ENCODE results near the gene BMP6.
A peak's percentile ranks its signal among the peaks of the same experiment; 100 is the strongest.

BMP6 gene

DNA sequence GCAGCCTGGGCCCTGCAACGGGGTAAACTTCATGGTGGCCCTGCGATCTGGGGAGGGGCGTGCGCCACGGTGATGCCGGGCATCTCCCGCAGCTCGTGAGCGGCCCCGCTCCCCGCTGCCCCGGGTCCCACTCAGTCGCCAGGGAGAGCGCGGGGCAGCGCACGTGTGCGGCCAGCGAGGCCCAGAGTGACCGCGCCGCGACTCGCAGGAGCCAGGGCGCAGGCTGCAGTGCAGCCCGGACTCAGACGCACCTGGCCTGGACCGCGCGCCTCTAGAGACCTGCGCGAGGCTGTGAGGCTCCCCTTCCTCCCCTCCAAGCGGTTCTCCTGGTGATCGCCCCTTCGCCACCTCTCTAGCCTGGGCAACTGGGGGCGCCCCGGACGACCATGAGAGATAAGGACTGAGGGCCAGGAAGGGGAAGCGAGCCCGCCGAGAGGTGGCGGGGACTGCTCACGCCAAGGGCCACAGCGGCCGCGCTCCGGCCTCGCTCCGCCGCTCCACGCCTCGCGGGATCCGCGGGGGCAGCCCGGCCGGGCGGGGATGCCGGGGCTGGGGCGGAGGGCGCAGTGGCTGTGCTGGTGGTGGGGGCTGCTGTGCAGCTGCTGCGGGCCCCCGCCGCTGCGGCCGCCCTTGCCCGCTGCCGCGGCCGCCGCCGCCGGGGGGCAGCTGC is 652 bp downstream of the BMP6 start:
- TF ChIP-seq, protein P1, sequence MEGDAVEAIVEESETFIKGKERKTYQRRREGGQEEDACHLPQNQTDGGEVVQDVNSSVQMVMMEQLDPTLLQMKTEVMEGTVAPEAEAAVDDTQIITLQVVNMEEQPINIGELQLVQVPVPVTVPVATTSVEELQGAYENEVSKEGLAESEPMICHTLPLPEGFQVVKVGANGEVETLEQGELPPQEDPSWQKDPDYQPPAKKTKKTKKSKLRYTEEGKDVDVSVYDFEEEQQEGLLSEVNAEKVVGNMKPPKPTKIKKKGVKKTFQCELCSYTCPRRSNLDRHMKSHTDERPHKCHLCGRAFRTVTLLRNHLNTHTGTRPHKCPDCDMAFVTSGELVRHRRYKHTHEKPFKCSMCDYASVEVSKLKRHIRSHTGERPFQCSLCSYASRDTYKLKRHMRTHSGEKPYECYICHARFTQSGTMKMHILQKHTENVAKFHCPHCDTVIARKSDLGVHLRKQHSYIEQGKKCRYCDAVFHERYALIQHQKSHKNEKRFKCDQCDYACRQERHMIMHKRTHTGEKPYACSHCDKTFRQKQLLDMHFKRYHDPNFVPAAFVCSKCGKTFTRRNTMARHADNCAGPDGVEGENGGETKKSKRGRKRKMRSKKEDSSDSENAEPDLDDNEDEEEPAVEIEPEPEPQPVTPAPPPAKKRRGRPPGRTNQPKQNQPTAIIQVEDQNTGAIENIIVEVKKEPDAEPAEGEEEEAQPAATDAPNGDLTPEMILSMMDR (IDR thresholded peaks at IDR 0.05; ENCODE audit: low read length, missing control alignments) = no peak
- H3K4me3 ChIP-seq (replicated peaks; ENCODE audit: low read depth, low read length) = peak overlapping the region; percentile 86
- DNase-seq (ENCODE audit: low read depth) = no peak

DNA sequence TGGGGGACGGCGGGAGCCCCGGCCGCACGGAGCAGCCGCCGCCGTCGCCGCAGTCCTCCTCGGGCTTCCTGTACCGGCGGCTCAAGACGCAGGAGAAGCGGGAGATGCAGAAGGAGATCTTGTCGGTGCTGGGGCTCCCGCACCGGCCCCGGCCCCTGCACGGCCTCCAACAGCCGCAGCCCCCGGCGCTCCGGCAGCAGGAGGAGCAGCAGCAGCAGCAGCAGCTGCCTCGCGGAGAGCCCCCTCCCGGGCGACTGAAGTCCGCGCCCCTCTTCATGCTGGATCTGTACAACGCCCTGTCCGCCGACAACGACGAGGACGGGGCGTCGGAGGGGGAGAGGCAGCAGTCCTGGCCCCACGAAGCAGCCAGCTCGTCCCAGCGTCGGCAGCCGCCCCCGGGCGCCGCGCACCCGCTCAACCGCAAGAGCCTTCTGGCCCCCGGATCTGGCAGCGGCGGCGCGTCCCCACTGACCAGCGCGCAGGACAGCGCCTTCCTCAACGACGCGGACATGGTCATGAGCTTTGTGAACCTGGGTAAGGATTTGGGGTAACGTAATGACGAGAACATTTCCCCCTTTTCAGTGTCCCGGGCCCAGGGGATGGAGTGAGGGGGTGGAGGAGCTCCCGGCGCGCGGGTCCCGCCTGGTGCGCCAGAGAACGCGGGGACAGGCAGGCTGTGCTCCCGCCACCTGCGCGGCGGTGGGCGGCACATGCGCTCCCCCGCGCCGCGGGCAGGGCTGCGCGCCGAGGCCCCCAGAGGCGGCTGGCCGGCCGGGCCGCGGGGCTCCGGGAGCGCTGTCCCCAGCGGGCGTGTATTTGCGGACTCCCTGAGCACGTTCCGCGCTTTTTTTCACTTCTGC is 1.4 kb downstream of the BMP6 start:
- TF ChIP-seq, protein P1 (IDR thresholded peaks at IDR 0.05; ENCODE audit: low read length, missing control alignments) = no peak
- peak; percentile 36 for DNase-seq (ENCODE audit: low read depth)
- H3K4me3 ChIP-seq (replicated peaks; ENCODE audit: low read depth, low read length) = peak overlapping the region; percentile 86

DNA sequence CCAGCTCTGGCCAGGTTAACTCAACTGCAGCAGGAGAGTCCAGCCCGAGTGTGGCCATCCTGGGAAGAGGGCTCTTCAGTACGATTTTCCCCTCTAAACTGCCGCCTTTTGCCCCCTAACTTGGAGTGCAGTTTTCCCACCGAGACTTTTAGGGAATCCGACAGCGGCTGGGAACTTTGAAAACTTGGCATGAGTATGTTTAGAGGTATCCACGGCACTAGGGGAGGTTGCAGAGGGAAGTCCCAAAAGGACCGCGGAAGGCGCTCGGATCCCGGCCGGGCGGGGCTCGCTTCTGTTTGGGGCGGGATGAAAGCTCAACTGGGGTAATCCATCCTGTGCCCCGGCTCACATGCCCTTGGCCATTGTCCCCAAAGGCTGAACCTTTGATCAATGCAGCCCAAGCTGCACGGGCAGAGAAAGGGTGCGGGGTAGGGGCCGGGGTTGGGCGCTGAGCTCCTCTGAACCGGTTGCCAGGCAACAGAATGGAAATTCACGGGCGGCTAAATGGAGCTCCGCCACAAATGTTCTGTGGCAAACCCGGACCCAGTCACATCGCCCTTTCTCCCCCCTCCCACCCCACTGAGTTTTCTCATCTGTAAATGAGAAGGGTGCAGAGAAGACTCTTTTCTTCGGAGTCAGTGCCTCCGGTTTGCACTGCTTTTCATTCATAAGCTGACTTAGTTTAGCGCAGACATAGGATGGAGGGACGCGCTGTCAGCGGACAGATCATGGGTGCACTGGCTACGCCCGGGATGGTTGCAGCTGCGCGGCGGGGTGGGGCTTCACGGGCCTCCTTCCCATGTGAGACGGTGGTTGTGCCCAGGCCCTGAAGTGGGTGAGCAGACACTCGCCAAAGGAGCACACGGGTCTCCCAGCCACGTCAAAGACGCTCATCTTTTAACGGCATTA is 2.3 kb downstream of the BMP6 start:
- peak overlapping the region; percentile 86 for H3K4me3 ChIP-seq (replicated peaks; ENCODE audit: low read depth, low read length)
- TF ChIP-seq, protein P1 (IDR thresholded peaks at IDR 0.05; ENCODE audit: low read length, missing control alignments) = no peak
- DNase-seq (ENCODE audit: low read depth) = peak; percentile 56

DNA sequence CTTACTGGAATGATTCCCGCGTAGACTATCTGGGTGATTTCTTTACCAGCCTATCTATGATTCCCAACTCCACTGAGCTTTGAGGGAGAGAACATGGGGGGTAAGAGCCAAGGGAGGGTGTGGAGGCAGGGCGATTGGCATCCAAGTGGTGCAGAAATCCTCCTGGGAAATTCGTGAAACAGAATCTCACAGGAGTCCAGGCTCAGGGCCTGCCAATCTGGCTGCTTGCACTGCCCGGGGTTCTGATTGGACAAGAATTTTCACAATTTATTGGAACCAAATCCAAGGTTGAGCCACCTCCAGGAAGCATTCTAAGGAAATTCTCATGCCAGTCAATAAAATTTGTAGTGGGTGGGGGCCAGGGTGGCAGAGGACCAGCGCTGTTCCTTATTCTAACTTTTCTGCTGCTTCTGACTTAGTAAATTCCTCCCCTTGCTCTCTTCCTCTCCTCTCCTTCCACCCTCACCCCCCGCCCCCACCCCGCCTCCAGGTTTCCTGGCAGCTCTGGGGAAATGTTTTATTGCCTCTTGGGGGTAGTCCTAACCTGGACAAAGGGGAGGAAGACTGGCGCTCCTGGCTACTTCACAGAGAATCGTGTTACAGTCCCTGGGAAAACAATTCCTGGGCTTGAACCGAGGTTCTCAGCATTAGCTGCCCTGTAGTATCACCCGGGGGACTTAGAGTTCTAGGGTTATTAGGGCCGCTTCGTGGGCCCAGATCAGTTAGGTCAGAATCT is 3.1 kb downstream of the BMP6 start:
- peak overlapping the region; percentile 86 for H3K4me3 ChIP-seq (replicated peaks; ENCODE audit: low read depth, low read length)
- peak; percentile 57 for DNase-seq (ENCODE audit: low read depth)
- TF ChIP-seq, protein P1 (IDR thresholded peaks at IDR 0.05; ENCODE audit: low read length, missing control alignments) = no peak

DNA sequence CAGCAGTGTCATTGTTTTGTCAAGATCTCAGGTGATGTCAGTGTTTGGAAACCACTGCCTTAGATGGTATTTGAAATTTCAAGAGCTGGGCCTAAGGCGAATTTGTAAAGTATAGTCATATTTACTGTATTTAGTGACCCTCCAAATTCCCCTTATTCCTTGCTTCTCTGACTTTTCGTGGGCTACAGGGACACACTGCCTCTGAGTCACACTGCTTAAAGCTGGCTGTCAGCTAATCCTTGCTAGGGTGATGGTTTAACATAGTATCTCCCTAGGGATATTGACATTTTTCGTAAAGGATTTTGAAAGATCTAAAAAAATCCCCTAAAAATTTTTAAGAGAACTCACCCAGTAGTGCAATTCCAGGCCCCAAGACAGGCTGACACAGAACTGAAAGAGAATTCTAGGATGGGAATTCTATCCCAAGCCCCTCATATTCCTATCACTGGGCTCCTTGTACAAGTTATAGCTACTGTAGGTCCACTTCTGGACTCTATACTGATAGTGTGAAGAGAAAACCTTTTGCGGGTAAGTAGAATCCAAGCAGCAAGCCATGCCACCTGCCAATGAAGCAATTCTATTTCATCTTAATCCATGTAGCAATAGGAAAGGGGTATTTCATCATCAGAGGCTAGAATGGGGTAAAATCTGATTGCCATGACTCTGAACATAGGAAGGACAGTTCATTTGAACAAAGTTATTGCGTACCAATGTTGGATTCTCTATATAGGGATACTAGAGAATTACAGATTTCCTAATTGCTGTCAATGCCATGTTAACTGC is 4.3 kb downstream of the BMP6 start:
- DNase-seq (ENCODE audit: low read depth) = peak; percentile 56
- TF ChIP-seq, protein P1 (IDR thresholded peaks at IDR 0.05; ENCODE audit: low read length, missing control alignments) = no peak
- H3K4me3 ChIP-seq (replicated peaks; ENCODE audit: low read depth, low read length) = peak overlapping the region; percentile 86

All from fibroblast of pulmonary artery (primary cell).